Ishikawa (cell line): ENCODE measurements around the gene ST3GAL3.

Experiments
- CEBPB ChIP-seq: IDR thresholded peaks from 2 replicates; pipeline ENCODE4 v1.6.1; 2012
- EP300 ChIP-seq: IDR thresholded peaks from 2 replicates; pipeline ENCODE4 v1.6.1; 2012; ENCODE audit warnings: borderline replicate concordance
- FOXM1 ChIP-seq: IDR thresholded peaks from 2 replicates; pipeline ENCODE4 v1.6.1; 2012; ENCODE audit warnings: low read depth, borderline replicate concordance
- NFIC ChIP-seq: IDR thresholded peaks from 2 replicates; pipeline ENCODE4 v1.6.1; 2012
- RAD21 ChIP-seq: IDR thresholded peaks from 2 replicates; pipeline ENCODE4 v1.6.1; 2012; ENCODE audit warnings: low read depth
- TAF1 ChIP-seq: IDR thresholded peaks from 2 replicates; pipeline ENCODE4 v1.6.1; 2012; ENCODE audit warnings: low read depth, mild to moderate bottlenecking
- TCF12 ChIP-seq: IDR thresholded peaks from 2 replicates; pipeline ENCODE4 v1.6.1; 2012; ENCODE audit warnings: low read depth
- TEAD4 ChIP-seq: IDR thresholded peaks from 2 replicates; pipeline ENCODE4 v1.6.1; 2012
- TF ChIP-seq, protein P1 (sequence below): IDR thresholded peaks from 2 replicates; pipeline ENCODE4 v1.6.1; 2012
- TF ChIP-seq, protein P2 (sequence below): IDR thresholded peaks from 2 replicates; pipeline ENCODE4 v1.6.1; 2012
- TF ChIP-seq, protein P3 (sequence below): IDR thresholded peaks from 2 replicates; pipeline ENCODE4 v1.6.1; 2012; ENCODE audit warnings: low read depth, mild to moderate bottlenecking

GRCh38 chr1:43887748-43888147 is 180.4 kb downstream of the ST3GAL3 start:
- TF ChIP-seq RAD21 (no peak), EP300 (no peak), TAF1 (no peak), CEBPB (no peak), TEAD4 (no peak; the same call in 1 of the 2 replicates), TCF12 (no peak), FOXM1 (no peak), NFIC (no peak)
- TF ChIP-seq, protein P1, sequence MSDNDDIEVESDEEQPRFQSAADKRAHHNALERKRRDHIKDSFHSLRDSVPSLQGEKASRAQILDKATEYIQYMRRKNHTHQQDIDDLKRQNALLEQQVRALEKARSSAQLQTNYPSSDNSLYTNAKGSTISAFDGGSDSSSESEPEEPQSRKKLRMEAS = no peak
- TF ChIP-seq, protein P2, sequence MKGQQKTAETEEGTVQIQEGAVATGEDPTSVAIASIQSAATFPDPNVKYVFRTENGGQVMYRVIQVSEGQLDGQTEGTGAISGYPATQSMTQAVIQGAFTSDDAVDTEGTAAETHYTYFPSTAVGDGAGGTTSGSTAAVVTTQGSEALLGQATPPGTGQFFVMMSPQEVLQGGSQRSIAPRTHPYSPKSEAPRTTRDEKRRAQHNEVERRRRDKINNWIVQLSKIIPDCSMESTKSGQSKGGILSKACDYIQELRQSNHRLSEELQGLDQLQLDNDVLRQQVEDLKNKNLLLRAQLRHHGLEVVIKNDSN = no peak
- TF ChIP-seq, protein P3, sequence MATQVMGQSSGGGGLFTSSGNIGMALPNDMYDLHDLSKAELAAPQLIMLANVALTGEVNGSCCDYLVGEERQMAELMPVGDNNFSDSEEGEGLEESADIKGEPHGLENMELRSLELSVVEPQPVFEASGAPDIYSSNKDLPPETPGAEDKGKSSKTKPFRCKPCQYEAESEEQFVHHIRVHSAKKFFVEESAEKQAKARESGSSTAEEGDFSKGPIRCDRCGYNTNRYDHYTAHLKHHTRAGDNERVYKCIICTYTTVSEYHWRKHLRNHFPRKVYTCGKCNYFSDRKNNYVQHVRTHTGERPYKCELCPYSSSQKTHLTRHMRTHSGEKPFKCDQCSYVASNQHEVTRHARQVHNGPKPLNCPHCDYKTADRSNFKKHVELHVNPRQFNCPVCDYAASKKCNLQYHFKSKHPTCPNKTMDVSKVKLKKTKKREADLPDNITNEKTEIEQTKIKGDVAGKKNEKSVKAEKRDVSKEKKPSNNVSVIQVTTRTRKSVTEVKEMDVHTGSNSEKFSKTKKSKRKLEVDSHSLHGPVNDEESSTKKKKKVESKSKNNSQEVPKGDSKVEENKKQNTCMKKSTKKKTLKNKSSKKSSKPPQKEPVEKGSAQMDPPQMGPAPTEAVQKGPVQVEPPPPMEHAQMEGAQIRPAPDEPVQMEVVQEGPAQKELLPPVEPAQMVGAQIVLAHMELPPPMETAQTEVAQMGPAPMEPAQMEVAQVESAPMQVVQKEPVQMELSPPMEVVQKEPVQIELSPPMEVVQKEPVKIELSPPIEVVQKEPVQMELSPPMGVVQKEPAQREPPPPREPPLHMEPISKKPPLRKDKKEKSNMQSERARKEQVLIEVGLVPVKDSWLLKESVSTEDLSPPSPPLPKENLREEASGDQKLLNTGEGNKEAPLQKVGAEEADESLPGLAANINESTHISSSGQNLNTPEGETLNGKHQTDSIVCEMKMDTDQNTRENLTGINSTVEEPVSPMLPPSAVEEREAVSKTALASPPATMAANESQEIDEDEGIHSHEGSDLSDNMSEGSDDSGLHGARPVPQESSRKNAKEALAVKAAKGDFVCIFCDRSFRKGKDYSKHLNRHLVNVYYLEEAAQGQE = no peak
